Mononuclear cell (primary cell): ENCODE measurements around the gene DNAJA2. TPM values are rescaled to one million over a fixed set of nuclear protein-coding genes. Genes with fewer than 3 reads are reported as not detected.
A peak's percentile ranks its signal among the peaks of the same experiment; 100 is the strongest.
"Not testable (repeated sequence)": the region's sequence is repeated elsewhere in the genome, so short reads cannot be mapped to it uniquely, and the experiment has no call there.

ENCODE experiments used
- H3K27me3 ChIP-seq: 2 replicates; pipeline ENCODE4 v1.6.0; 2011; ENCODE audit warnings: low read length, control low read depth; ENCODE audit not compliant: insufficient read depth
- H3K4me1 ChIP-seq: 2 replicates; pipeline ENCODE4 v1.5.1; 2011; ENCODE audit warnings: mild to moderate bottlenecking, low read length, control low read depth; ENCODE audit not compliant: insufficient read depth
- H3K4me3 ChIP-seq: 2 replicates; pipeline ENCODE4 v1.5.1; 2011; ENCODE audit warnings: mild to moderate bottlenecking, low read length, moderate library complexity
- H3K9me3 ChIP-seq: 2 replicates; pipeline ENCODE4 v1.5.1; 2011; ENCODE audit warnings: low read depth, mild to moderate bottlenecking, control low read depth, low read length
- total RNA-seq: library from RNA; depleted of rRNA; stranded (reverse); fragments of >200 nt; gene quantifications from one replicate; pipeline ENCODE4 v1.2.3, GENCODE V29; 2012

The DNAJA2 gene
- 76.4 TPM for total RNA-seq

- no peaks in the 10 kb centered on the region for H3K27me3 ChIP-seq
- peaks cover 35% of the 10 kb centered on the region for H3K4me1 ChIP-seq
Measured at GRCh38 chr16:46973207-46973995, at the start of gene DNAJA2. DNAJA2 (minus strand) TSS chr16:46973674; CDS start chr16:46973572, 102 bp downstream.

GRCh38 chr16:47019568-47019967 lies 46.1 kb upstream of the DNAJA2 start:
- Histone ChIP-seq H3K9me3 (no peaks in the 10 kb centered on the region), H3K27me3 (no peaks in the 10 kb centered on the region), H3K4me1 (peaks cover 31% of the 10 kb centered on the region), H3K4me3 (no peak overlapping the region)

More at GRCh38 chr16:46973207-46973995, at the start of gene DNAJA2:
- Histone ChIP-seq H3K4me3 (peak within 1 kb of the TSS; percentile 83), H3K9me3 (no peaks in the 10 kb centered on the region)

- Histone ChIP-seq H3K27me3 (no peaks in the 10 kb centered on the region), H3K4me3 (no peak overlapping the region), H3K9me3 (no peaks in the 10 kb centered on the region), H3K4me1 (peaks cover 31% of the 10 kb centered on the region)
Measured at GRCh38 chr16:47018223-47018891, 44.9 kb upstream of the DNAJA2 start.

- Histone ChIP-seq H3K4me1 (peaks cover 31% of the 10 kb centered on the region), H3K4me3 (no peak overlapping the region), H3K27me3 (no peaks in the 10 kb centered on the region), H3K9me3 (no peaks in the 10 kb centered on the region)
Measured at GRCh38 chr16:47017636-47018035, 44.2 kb upstream of the DNAJA2 start.

GRCh38 chr16:47016700-47017133 lies 43.2 kb upstream of the DNAJA2 start:
- H3K4me3 ChIP-seq, result no peak overlapping the region
- peaks cover 31% of the 10 kb centered on the region for H3K4me1 ChIP-seq
- no peaks in the 10 kb centered on the region for H3K9me3 ChIP-seq
- H3K27me3 ChIP-seq, result no peaks in the 10 kb centered on the region

GRCh38 chr16:47013910-47014309 lies 40.4 kb upstream of the DNAJA2 start:
- Histone ChIP-seq H3K9me3 (no peaks in the 10 kb centered on the region), H3K27me3 (no peaks in the 10 kb centered on the region), H3K4me1 (peaks cover 30% of the 10 kb centered on the region), H3K4me3 (no peak overlapping the region)

GRCh38 chr16:47013172-47013571 lies 39.7 kb upstream of the DNAJA2 start:
- Histone ChIP-seq H3K27me3 (no peaks in the 10 kb centered on the region), H3K9me3 (no peaks in the 10 kb centered on the region), H3K4me1 (peaks cover 23% of the 10 kb centered on the region), H3K4me3 (no peak overlapping the region)

GRCh38 chr16:47010812-47011211 lies 37.3 kb upstream of the DNAJA2 start:
- not testable (repeated sequence) for H3K4me1 ChIP-seq, H3K9me3 ChIP-seq, H3K4me3 ChIP-seq, H3K27me3 ChIP-seq

GRCh38 chr16:47008612-47009011 lies 35.1 kb upstream of the DNAJA2 start:
- no peaks in the 10 kb centered on the region for H3K9me3 ChIP-seq
- H3K4me1 ChIP-seq, result no peaks in the 10 kb centered on the region
- no peak overlapping the region for H3K4me3 ChIP-seq
- H3K27me3 ChIP-seq, result no peaks in the 10 kb centered on the region

GRCh38 chr16:47008174-47008573 lies 34.7 kb upstream of the DNAJA2 start:
- no peaks in the 10 kb centered on the region for H3K4me1 ChIP-seq
- no peak overlapping the region for H3K4me3 ChIP-seq
- H3K9me3 ChIP-seq, result no peaks in the 10 kb centered on the region
- H3K27me3 ChIP-seq, result no peaks in the 10 kb centered on the region

GRCh38 chr16:47004652-47005051 lies 31.2 kb upstream of the DNAJA2 start:
- Histone ChIP-seq H3K4me3 (no peak overlapping the region), H3K9me3 (no peaks in the 10 kb centered on the region), H3K4me1 (no peaks in the 10 kb centered on the region), H3K27me3 (no peaks in the 10 kb centered on the region)

GRCh38 chr16:47000066-47000465 lies 26.6 kb upstream of the DNAJA2 start:
- not testable (repeated sequence) for H3K27me3 ChIP-seq, H3K4me1 ChIP-seq, H3K4me3 ChIP-seq

GRCh38 chr16:46997844-46998243 lies 24.4 kb upstream of the DNAJA2 start:
- H3K4me3 ChIP-seq, result no peak overlapping the region

More at GRCh38 chr16:47000066-47000465, 26.6 kb upstream of the DNAJA2 start:
- H3K9me3 ChIP-seq, result not testable (repeated sequence)

GRCh38 chr16:46996952-46997458 lies 23.5 kb upstream of the DNAJA2 start:
- no peaks in the 10 kb centered on the region for H3K4me1 ChIP-seq
- H3K4me3 ChIP-seq, result no peak overlapping the region
- no peaks in the 10 kb centered on the region for H3K27me3 ChIP-seq
- H3K9me3 ChIP-seq, result no peaks in the 10 kb centered on the region

More at GRCh38 chr16:46997844-46998243, 24.4 kb upstream of the DNAJA2 start:
- Histone ChIP-seq H3K27me3 (no peaks in the 10 kb centered on the region), H3K9me3 (no peaks in the 10 kb centered on the region), H3K4me1 (no peaks in the 10 kb centered on the region)

GRCh38 chr16:46996391-46996790 lies 22.9 kb upstream of the DNAJA2 start:
- no peaks in the 10 kb centered on the region for H3K9me3 ChIP-seq
- H3K4me1 ChIP-seq, result no peaks in the 10 kb centered on the region
- H3K27me3 ChIP-seq, result no peaks in the 10 kb centered on the region
- H3K4me3 ChIP-seq, result no peak overlapping the region
